Fibroblast of peridontal ligament (primary cell): ENCODE measurements around the gene PPARA.
A peak's percentile ranks its signal among the peaks of the same experiment; 100 is the strongest.

Experiments
- DNase-seq: peaks from one replicate; pipeline ENCODE4 v3.0.0-alpha.2; 2010; ENCODE audit errors: extremely low read depth

The PPARA gene

GRCh38 chr22:46212195-46212594, 61.9 kb downstream of the PPARA start:
- DNase-seq = no peak

- DNase-seq = no peak
These were observed 62.7 kb downstream of the PPARA start for GRCh38 chr22:46213052-46213451.

- no peak for DNase-seq
These were observed 63.8 kb downstream of the PPARA start for GRCh38 chr22:46214149-46214548.

- no peak for DNase-seq
These were observed 64.3 kb downstream of the PPARA start for GRCh38 chr22:46214616-46215015.

GRCh38 chr22:46219636-46220035, 69.3 kb downstream of the PPARA start:
- no peak for DNase-seq

- DNase-seq = no peak
These were observed 70.6 kb downstream of the PPARA start for GRCh38 chr22:46220921-46221320.

GRCh38 chr22:46224044-46224897, 73.9 kb downstream of the PPARA start:
- no peak for DNase-seq

GRCh38 chr22:46224898-46225290, 74.6 kb downstream of the PPARA start:
- no peak for DNase-seq

GRCh38 chr22:46225631-46226030, 75.3 kb downstream of the PPARA start:
- DNase-seq = no peak

- DNase-seq = no peak
These were observed 76.3 kb downstream of the PPARA start for GRCh38 chr22:46226577-46226976.

GRCh38 chr22:46229701-46230100, 79.4 kb downstream of the PPARA start:
- peak; percentile 43 for DNase-seq

- no peak for DNase-seq
These were observed 80.1 kb downstream of the PPARA start for GRCh38 chr22:46230262-46230901.

GRCh38 chr22:46233231-46233630, 82.9 kb downstream of the PPARA start:
- peak; percentile 59 for DNase-seq

- DNase-seq = no peak
These were observed 84.6 kb downstream of the PPARA start for GRCh38 chr22:46234969-46235368.

- no peak for DNase-seq
These were observed 87.3 kb downstream of the PPARA start for GRCh38 chr22:46237453-46238124.

- no peak for DNase-seq
These were observed 88.2 kb downstream of the PPARA start for GRCh38 chr22:46238541-46238940.

GRCh38 chr22:46239261-46240048, 89.1 kb downstream of the PPARA start:
- DNase-seq = no peak

GRCh38 chr22:46240073-46240472, 89.7 kb downstream of the PPARA start:
- no peak for DNase-seq

GRCh38 chr22:46240506-46240905, 90.2 kb downstream of the PPARA start:
- no peak for DNase-seq

GRCh38 chr22:46240907-46241306, 90.6 kb downstream of the PPARA start:
- DNase-seq = no peak

- no peak for DNase-seq
These were observed 91.2 kb downstream of the PPARA start for GRCh38 chr22:46241396-46242007.

GRCh38 chr22:46242076-46242475, 91.8 kb downstream of the PPARA start:
- no peak for DNase-seq
